Loucy (cell line): ENCODE measurements around the gene CACNG6.

Experiments used
- H2AFZ ChIP-seq: fragments of 200-600 bp; sonication (generic); 2 replicates; pipeline ENCODE4 v1.6.0; 2016; ENCODE audit warnings: antibody characterized with exemption, mild to moderate bottlenecking, low read length, moderate library complexity
- H3F3A ChIP-seq: fragments of 200-600 bp; 2 replicates; pipeline ENCODE4 v1.6.0; 2016; ENCODE audit warnings: antibody characterized with exemption, low read depth, mild to moderate bottlenecking
- H3K27me3 ChIP-seq: fragments of 200-600 bp; sonication (generic); 2 replicates; pipeline ENCODE4 v1.6.1; 2014; ENCODE audit warnings: low read length, mild to moderate bottlenecking; ENCODE audit not compliant: insufficient read depth, poor library complexity, severe bottlenecking
- H3K36me3 ChIP-seq: fragments of 200-600 bp; sonication (generic); 2 replicates; pipeline ENCODE4 v1.6.1; 2016; ENCODE audit warnings: low read length; ENCODE audit not compliant: insufficient read depth
- H3K4me1 ChIP-seq: fragments of 200-600 bp; sonication (generic); 2 replicates; pipeline ENCODE4 v1.5.1; 2014; ENCODE audit warnings: low read length, mild to moderate bottlenecking; ENCODE audit not compliant: insufficient read depth, poor library complexity, severe bottlenecking
- H3K4me2 ChIP-seq: fragments of 200-600 bp; sonication (generic); 2 replicates; pipeline ENCODE4 v1.6.0; 2014; ENCODE audit warnings: antibody characterized with exemption, low read length, low read depth, mild to moderate bottlenecking; ENCODE audit not compliant: poor library complexity, severe bottlenecking
- H3K4me3 ChIP-seq: fragments of 200-600 bp; sonication (generic); 2 replicates; pipeline ENCODE4 v1.5.1; 2014; ENCODE audit warnings: low read length, mild to moderate bottlenecking, mixed read lengths; ENCODE audit not compliant: poor library complexity, severe bottlenecking
- H3K79me2 ChIP-seq: fragments of 200-600 bp; sonication (generic); 2 replicates; pipeline ENCODE4 v1.6.1; 2014; ENCODE audit warnings: low read length; ENCODE audit not compliant: insufficient read depth
- H3K9ac ChIP-seq: fragments of 200-600 bp; sonication (generic); 2 replicates; pipeline ENCODE4 v1.6.0; 2014; ENCODE audit warnings: mild to moderate bottlenecking, low read depth, low read length, moderate library complexity; ENCODE audit not compliant: poor library complexity, severe bottlenecking
- H3K9me2 ChIP-seq: fragments of 200-600 bp; sonication (generic); replicated peaks from 2 replicates; pipeline ENCODE4 v1.6.1; 2016; ENCODE audit warnings: low read depth, low read length, mixed read lengths
- H3K9me3 ChIP-seq: fragments of 200-600 bp; sonication (generic); 2 replicates; pipeline ENCODE4 v1.6.1; 2014; ENCODE audit warnings: mild to moderate bottlenecking, antibody characterized with exemption, low read length, low read depth; ENCODE audit not compliant: insufficient read depth
- H4K20me1 ChIP-seq: fragments of 200-600 bp; sonication (generic); 2 replicates; pipeline ENCODE4 v1.6.0; 2014; ENCODE audit warnings: antibody characterized with exemption, low read length, mild to moderate bottlenecking; ENCODE audit not compliant: insufficient read depth, poor library complexity, severe bottlenecking
- CTCF ChIP-seq: fragments of 200-600 bp; sonication (generic); conservative IDR thresholded peaks from 2 replicates; pipeline ENCODE4 v1.5.1; 2014; ENCODE audit warnings: mild to moderate bottlenecking, antibody characterized with exemption, low read length
- EZH2phosphoT487 ChIP-seq: fragments of 200-600 bp; IDR thresholded peaks from 2 replicates; pipeline ENCODE4 v1.6.1; 2018; ENCODE audit warnings: antibody characterized with exemption, mild to moderate bottlenecking, moderate library complexity, borderline replicate concordance

CACNG6 gene

GRCh38 chr19:54041969-54042606, 50.7 kb downstream of the CACNG6 start:
- Histone ChIP-seq H3K4me3 (no peak overlapping the region), H3K9me3 (no peaks in the 10 kb centered on the region), H3K27me3 (no peaks in the 10 kb centered on the region), H3K4me2 (no peak overlapping the region), H2AFZ (no peak overlapping the region), H3K9ac (no peak overlapping the region), H3K9me2 (no peaks in the 10 kb centered on the region), H3F3A (no peaks in the 10 kb centered on the region), H3K36me3 (no peaks in the 10 kb centered on the region), H3K79me2 (no peaks in the 10 kb centered on the region), H3K4me1 (no peaks in the 10 kb centered on the region), H4K20me1 (no peaks in the 10 kb centered on the region)
- no peak for TF ChIP-seq EZH2phosphoT487
- TF ChIP-seq CTCF = no peak

GRCh38 chr19:54042989-54043388, 51.6 kb downstream of the CACNG6 start:
- Histone ChIP-seq H3K27me3 (no peaks in the 10 kb centered on the region), H3K9me3 (no peaks in the 10 kb centered on the region), H4K20me1 (no peaks in the 10 kb centered on the region), H3K4me3 (no peak overlapping the region), H3K4me1 (no peaks in the 10 kb centered on the region), H3K9me2 (no peaks in the 10 kb centered on the region), H3K36me3 (no peaks in the 10 kb centered on the region), H3K79me2 (no peaks in the 10 kb centered on the region), H3F3A (no peaks in the 10 kb centered on the region), H3K4me2 (no peak overlapping the region), H3K9ac (no peak overlapping the region), H2AFZ (no peak overlapping the region)
- TF ChIP-seq CTCF (no peak), EZH2phosphoT487 (no peak)

- H3K27me3 ChIP-seq = no peaks in the 10 kb centered on the region
- H3K9me2 ChIP-seq = no peaks in the 10 kb centered on the region
- H4K20me1 ChIP-seq = no peaks in the 10 kb centered on the region
- no peak overlapping the region for H2AFZ ChIP-seq
- no peaks in the 10 kb centered on the region for H3K9me3 ChIP-seq
- no peaks in the 10 kb centered on the region for H3F3A ChIP-seq
- H3K36me3 ChIP-seq = no peaks in the 10 kb centered on the region
- H3K79me2 ChIP-seq = no peaks in the 10 kb centered on the region
- TF ChIP-seq EZH2phosphoT487 = no peak
- TF ChIP-seq CTCF = no peak
- no peak overlapping the region for H3K9ac ChIP-seq
- no peak overlapping the region for H3K4me3 ChIP-seq
- no peak overlapping the region for H3K4me2 ChIP-seq
- no peaks in the 10 kb centered on the region for H3K4me1 ChIP-seq
Observed at GRCh38 chr19:54045771-54046170, 54.3 kb downstream of the CACNG6 start.
